Dedifferentiated amniotic fluid mesenchymal stem cell (primary cell): ENCODE results near the gene FGF12.

Source experiments
- DNase-seq: peaks from one replicate; pipeline ENCODE4 v3.0.0-alpha.2; 2016; ENCODE audit errors: extremely low spot score

FGF12 gene

DNA sequence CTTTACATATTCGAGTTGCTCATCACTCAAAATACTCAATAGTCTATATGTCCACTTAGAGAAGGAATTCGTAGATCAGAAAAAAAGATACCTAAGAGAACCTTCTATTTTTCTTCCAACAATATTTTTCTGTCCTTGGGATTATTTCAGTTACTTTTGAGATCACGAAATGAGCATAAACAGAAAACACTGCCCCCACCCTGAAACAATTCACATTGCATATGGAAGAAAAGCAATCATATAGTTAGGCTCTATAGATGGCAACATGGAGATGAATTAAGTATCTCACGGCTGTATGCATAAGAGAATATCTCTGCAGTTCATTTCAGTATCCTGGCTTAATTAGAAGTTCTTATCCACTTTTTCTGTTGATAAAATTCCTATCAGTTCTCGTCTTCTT, 391.1 kb downstream of the FGF12 start:
- DNase-seq = no peak

DNA sequence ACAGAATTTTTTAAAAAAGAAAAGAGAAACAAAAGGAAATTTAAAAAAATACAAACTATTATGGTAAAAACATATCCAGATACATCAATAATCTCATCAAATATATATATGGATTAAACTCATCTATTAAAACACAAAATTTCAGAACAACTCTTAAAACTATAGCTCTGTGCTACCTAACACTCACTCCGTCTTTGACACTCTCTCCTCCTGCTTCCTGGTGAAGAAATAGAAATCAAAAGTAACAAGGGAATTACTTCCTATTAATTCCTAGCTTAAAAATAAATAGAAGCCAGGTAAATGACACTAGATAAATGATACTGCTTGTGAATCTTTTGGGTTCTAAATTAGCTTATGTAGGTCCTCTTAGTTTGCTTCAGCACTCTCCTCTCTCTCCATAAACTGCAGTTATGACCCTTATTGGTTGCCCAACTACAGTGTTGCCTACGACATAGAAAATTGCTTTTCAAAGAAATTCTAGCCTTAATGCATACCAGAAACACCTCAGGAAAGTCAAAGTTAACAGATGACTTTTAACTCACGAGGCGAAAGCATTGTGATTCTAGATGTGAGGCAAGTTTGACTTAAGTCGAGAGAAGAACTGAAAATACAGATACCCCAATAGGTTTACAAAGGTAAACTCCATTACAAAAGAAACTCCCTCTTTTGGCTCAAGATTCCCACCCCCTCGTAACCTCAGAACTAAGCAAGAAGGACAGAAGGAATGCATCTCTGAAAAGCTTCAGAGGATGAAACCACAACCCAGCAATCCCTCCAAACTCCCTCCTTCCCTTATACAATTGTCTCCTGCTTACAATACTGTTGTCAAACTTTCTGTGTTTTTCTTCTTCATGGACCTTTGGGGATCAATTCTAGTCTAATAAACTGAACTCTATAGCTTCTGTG, 394.7 kb downstream of the FGF12 start:
- DNase-seq = no peak

GRCh38 chr3:192331749-192332385, 395.5 kb downstream of the FGF12 start:
- no peak for DNase-seq

- DNase-seq = no peak
Observed at GRCh38 chr3:192326656-192327055, 400.7 kb downstream of the FGF12 start.

DNA sequence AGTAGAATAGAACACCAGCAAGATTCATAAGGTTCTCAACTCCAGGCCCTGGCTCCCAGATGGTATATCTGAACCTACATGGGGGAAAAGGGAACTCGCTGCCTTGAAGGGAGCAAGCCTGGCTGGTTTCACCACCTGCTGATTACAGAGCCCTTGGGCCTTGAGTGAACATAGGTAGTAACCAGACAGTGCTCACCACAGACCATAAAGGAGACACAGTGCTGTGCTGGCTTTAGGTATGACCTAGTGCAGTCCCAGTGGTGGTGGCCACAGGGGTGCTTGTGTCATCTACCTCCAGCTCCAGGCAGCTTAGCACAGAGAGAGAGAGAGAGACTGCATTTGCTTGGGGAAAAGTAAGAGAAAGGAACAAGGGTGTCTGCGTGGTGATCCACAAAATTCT, 409.8 kb downstream of the FGF12 start:
- DNase-seq = no peak

DNA sequence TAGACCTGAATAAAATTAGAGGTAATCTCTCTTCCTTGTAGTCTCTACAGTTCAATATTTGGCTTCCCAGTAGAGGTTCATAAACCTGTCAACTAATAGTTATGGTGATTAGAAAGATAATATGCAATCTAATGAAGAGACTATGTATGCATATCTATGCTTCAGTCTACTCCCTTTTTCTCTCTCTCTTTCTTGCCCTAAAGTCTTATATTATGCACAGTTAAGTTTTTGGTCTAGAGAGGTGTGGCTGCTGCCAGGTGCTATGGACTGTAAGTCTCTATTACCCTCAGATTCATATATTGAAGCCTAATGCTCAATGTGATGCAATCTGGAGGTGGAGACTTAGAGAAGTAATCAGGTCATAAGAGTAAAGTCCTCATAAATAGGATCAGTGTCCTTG, 413.7 kb downstream of the FGF12 start:
- no peak for DNase-seq

DNA sequence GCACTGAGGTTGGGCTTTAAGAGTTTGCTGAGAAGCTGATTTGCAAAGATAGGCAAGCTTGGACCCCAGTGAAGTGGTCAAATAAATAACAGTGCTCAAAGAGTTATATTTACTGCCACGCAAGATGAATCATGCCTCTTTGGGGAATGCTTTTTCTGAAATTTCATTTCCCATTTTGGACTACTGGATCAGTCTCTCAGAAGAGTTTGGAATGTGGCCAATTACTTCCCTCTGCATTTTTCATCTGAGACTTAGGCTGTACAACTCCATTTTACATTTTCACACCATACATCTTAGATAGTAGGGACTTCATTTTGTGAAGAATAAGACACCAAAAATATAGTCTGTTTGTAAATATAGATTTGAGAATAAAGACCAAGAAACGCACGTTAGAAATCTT, 419.7 kb downstream of the FGF12 start:
- DNase-seq = no peak

GRCh38 chr3:192303235-192303634, 424.1 kb downstream of the FGF12 start:
- DNase-seq = no peak

DNA sequence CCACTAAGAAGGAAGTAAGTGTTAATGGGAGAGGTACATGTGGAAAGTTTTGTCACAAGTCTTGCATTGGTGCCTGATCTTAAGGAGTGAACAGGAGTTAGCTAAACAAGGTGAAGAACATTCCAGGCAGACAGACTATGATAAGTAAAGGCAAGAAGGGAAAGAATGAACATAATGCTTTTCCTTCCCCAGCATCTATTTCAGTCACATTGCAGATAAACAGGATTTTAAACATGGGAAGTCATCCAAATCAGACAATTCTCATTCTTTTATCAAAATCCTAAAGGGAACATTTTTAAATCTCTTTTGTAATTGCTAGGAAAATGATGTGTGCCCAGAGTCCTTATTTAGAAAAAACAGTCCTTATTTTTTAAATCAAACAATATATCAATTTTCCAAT, 424.6 kb downstream of the FGF12 start:
- DNase-seq = no peak

- no peak for DNase-seq
Observed at GRCh38 chr3:192299921-192300320, 427.4 kb downstream of the FGF12 start.

DNA sequence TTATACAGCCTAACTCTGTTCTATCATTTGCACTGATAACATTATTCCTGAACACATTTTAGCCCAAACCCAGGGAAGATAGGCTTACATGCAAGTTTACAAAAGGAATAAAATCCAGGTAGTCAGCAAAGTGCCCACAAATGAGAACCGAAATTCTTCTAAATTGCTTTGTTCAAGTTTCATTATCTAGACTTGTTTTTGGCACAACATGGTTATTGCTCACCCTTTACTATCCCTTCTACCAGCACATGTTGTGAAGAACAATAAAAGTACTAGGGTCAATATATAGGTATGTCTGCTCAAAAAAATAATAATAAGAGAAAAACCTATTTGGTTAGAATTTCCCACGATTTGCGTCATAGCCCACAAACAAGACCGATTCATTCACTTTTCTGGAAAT, 430.5 kb downstream of the FGF12 start:
- no peak for DNase-seq

DNA sequence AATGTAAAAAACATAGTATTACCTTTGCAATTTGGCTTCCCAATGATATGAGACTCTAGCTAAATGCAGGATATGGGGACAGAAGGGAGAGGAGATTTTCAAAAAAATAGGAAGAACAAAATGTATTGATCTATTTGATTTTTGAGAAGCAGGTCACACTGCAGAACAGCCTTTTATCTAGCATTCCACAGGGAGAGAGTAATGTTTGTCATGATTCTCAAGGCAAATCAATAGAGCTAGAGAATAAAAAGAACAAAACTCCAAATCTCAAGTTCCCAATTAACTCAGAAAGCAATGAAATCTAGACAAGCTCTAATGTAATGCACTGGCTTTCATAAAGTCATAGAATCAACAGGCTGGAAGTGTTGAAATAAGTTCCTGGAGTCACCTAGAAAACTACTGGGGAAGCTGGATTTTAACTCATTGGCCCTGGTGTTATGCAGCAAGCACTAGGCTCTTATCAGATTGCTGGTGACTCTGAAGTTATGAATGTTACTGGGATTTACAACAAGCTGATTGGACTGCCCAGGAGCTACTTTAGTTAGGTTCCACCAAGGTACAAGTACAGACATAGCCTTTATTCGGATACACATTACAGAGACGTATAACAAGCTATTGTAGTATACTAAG, 442.8 kb downstream of the FGF12 start:
- no peak for DNase-seq

GRCh38 chr3:192281207-192281880, 446.0 kb downstream of the FGF12 start:
- no peak for DNase-seq

DNA sequence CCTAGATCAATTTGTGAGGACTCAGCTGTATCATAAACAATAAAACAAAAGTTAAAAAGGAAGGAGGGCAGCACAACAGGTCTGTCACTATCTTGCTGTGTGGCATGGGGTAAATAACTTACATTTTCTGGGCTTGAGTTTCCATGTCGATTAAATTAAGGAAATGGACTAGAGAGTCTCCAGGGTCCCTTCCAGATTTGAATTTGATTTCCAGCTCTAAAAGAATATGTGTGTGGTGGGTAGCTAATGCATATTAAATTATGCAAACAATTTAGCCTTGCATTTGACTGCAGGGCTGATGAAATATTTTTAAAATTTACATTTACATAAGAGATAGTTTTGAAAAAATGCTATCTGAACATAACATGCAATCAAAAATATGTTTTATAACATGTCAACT, 447.7 kb downstream of the FGF12 start:
- DNase-seq = no peak

DNA sequence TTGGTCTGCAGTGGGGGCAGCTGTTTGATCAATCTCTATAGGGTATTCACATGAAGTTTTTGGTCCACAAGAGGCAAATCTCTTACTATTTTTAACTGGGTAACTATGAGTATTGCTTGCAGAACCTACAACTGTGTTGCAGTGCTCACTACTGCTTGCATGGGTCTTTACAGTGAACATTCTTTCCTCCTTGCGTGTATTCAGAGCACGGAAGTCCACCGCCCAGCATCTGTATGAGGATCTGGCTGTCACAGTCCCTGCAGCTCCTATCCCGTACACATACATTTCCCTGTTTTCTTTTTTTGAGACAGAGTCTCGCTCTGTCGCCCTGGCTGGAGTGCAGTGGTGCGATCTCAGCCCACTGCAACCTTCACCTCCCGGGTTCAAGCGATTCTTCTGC, 449.9 kb downstream of the FGF12 start:
- no peak for DNase-seq

DNA sequence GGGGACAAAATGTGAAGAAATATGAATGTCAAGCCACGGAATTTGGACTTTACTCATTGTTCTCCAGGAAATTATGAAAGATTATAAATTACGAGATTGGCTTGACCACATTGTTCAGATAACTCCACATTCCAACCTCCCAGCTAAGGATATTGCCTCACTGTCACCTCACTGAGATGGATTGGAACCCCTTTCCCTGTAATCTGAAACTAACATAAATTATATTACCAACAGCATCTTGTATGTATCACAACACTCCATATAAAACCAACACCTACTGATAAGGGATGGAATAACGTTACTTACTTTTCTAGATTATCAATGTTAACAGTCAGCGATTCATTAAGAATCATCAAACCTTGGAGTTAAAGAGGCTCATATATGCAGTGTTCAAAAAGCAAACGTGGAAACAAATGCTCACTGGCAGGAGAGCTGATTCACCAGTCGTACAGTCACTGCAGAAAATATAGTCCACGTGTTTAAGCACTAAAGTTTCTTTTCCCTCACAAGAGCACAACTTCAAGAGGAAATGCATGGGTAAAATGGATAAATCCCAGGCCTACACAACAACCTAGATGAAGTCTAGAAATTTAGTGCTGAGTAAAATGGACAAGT, 451.5 kb downstream of the FGF12 start:
- no peak for DNase-seq

- DNase-seq = no peak
Observed at GRCh38 chr3:192273697-192274010, 453.7 kb downstream of the FGF12 start.

- DNase-seq = no peak
Observed at GRCh38 chr3:192273001-192273696, 454.2 kb downstream of the FGF12 start.

DNA sequence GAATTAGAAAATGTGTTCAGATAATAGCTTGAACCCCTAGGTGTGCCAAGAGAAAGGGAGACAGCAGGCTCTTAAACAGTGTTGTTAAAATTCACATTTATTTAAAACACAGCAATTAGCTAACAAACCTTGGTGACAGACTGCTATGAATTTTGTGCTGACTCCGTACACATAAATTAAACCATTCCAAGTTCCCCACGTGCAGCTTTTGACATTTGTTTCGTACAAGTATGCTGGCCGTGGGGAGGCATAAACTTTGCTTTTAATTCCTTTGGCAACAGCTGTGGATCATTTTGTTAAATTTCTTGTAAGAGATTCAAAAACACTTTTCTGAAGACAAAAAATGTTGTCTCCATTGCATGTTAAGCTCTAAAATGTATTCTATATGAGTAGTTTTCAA, 465.3 kb downstream of the FGF12 start:
- no peak for DNase-seq

DNA sequence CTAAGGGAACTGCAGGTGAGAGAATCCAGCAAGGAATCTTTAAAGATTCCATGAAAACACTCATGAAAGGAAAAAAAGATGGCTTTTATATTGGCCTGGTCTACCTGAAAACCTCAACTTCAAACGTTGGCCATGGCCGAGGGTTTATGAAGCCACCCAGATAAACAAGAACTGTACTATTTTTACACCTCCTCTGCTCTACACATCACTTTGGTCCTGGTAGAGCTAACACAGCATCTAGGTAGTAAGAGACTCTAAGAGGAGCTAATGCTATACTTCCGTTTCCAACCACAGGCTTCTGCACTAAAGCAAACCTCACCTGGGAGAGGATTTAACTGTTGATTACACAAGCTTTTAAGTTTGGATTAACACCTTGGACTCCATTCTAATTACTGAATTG, 466.2 kb downstream of the FGF12 start:
- no peak for DNase-seq
